ENCODE measurements around the gene TEX261.
A peak's percentile ranks its signal among the peaks of the same experiment; 100 is the strongest.
"Not testable (repeated sequence)": the region's sequence is repeated elsewhere in the genome, so short reads cannot be mapped to it uniquely, and the experiment has no call there.

Gene TEX261

DNA sequence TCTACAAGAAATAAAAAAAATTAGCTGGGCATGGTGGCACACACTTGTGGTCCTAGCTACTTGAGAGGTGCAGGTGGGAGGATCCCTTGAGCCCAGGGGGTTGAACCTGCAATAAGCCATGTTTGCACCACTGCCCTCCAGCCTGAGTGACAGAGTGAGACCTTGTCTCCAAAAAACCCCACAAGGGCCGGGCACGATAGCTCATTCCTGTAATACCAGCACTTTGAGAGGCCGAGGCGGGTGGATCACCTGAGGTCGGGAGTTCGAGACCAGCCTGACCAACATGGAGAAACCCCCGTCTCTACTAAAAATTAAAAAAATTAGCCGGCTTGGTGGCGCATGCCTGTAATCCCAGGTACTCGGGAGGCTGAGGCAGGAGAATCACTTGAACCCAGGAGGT is 5.3 kb upstream of the TEX261 start:
- DNase-seq: not testable (repeated sequence)

DNA sequence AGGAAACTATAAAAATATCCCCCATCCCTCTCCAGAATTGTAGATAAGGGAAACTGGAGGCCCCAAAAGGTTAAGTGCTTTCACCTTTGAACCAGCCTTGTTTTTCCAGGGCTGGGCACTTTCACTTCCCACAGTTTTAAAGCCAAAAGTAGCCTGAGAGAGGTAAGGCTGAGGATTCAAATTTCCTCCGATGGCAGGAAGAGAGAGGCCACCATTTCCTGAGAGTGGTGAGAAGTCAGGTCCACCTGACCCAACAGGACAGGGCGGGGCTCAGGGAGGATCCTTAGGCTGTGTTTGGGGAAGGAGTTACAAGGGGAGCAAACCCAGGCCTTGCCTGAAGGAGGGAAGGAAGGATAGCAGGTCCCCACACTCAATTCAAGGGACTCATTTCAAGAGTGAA is 4.7 kb upstream of the TEX261 start:
- DNase-seq: no peak

DNA sequence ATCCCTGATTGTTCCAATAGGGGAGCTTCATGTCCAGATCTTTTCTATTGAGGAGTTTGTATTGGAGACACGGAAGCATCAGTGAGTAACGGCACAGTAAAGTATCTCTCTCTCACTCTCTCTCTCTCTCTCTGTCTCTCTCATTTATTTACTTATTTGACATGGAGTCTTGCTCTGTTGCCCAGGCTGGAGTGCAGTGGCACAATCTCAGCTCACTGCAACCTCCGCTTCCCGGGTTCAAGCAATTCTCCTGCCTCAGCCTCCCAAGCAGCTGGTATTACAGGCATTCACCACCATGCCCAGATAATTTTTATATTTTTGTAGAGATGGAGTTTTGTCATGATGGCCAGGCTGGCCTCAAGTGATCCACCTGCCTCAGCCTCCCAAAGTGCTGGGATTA is 4.2 kb upstream of the TEX261 start:
- not testable (repeated sequence) for DNase-seq

DNA sequence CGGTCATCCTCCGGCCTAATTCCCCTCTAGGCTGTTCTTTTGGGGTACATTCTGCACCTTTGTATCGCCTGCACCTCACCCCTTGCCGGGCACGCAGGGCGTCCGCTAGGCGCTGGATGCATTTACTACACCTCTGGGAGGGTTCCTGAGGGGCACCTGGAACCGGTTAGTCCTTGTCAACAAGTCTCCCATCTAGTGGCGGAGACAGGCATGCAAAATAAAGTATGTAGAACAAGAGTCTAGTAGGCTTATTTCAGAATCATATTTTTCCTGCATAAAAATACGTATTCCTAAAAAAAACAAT is 705 bp upstream of the TEX261 start:
- DNase-seq: peak; percentile 79

DNA sequence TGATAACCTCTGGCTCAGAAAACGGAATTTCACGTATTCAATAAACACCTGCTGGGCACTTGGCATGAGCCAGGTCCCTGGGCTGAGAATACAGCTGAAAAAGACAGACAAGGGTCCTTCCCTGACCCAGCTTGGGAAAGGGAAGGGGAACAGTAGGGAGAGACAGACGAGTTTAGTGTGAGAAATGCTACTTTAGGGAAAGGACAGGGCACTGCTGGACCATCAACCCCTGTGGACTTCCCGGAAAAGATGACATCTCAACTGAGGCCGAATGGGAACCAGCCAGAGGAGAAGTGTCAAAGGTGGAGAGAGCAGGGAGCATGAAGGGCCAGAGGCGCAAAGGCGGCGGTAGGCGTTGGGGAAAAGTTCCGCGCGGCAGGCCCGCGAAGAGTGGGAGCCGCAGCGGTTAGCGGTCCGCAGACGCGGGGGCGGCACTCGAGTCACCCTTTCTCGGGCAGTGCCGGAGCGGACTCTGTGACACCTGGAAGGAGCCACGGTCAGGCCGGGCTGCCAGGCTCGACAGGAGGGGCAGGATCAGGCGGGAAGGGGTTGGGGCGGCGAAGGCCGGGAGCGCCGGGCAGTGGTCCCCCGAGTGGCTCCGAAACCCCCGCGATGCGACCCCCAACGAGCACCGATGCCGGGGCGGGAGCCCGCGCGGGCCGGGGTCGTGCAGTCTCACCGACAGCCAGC is 519 bp downstream of the TEX261 start:
- no peak for DNase-seq

DNA sequence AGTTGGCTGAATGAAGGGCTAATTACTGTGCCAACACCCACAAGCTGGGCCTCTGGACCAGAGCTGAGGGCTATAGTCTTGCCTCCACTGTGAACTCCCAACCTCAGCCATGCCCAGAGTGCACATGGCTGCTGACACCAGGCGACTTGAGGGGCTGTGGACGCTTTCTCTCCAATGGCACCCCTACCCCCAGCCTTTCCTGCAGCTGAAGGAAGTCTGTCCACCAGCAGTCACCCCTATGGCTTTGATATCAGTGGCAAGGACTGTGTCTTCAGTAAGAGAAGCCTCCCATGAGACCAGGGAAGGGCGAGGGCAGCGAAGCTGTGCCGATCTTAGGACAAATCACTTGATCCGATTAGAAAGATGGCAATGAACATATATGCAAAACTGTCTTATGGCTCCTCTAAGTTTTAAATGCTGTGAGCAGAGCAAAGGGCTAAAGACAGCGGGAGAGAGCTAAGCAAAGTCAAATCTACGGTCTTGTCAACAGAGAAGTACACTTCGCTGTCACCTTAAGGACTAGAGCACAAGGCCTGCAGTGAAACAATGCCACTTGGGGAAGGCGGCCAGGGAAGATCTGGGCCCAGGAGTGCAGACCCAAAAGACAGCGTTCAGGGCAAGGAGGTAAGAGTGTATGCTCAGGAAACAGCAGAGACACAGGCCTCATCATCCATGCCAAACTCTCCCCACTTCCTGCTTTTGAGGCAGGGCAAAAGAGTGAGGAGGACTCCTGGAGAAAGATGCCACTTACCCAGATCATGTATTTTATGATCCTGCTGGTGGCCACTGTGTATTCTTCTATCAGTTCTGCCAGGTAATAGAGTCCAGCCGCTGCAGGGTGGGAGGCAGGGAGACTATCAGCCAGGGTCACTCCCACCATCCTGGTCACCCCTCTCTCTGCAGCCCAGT is 1.5 kb downstream of the TEX261 start:
- no peak for DNase-seq

DNA sequence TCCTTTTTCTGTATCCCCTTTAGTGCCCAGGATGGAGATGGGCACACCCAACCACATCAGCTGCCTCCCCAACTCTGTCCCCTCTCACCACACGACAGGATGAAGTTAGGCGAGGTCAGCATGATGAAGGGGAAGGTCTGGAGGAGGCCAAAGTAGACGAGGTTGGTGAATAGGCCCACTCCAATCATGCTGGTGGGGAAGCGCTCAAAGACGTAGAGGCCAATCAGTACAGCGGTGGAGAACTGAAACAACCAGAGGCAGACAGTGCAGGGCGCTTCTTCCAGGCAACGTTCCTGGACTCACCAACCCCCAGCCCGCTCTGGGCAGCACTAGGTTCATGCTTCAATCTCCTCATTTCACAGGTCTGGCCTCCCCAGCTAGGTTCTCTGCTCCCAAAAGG is 2.9 kb downstream of the TEX261 start:
- no peak for DNase-seq

DNA sequence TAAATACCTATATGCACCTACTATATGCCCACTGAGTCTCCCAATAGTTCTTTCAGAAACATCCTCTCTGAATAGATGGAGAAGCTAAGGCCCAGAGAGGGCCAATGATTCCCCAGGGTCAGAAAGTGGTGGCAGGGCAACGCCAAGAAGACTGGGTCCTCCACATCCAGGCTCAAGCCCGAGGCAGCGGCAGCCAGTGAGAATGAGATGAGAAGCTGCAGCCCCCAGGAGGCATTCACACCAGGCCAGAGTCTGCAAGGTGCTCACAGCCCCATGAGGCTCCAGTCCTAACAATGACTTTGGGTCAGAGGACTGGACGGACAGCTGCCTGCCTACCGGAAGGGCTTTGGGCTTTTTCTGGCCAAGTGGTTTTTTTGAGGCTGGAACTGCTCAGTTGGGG is 3.5 kb downstream of the TEX261 start:
- no peak for DNase-seq

DNA sequence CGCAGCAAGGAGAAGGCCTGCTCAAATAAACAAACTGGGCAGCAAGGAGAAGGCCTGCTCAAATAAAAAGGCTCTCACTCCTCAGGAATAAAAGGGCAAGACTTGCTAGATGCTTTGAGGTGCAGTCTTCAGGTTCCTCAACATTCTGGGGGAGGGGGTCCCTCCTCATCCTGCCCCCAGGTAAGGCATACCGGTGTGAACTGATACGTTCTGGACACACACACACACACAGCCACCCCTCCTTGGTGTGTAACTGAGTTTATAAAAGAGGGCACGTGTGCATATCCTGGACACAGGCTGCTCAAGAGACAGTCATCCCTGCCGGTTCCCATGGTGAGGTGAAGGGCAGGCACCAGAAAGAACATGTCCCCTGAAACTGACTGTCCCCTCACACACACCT is 4.5 kb downstream of the TEX261 start:
- no peak for DNase-seq

DNA sequence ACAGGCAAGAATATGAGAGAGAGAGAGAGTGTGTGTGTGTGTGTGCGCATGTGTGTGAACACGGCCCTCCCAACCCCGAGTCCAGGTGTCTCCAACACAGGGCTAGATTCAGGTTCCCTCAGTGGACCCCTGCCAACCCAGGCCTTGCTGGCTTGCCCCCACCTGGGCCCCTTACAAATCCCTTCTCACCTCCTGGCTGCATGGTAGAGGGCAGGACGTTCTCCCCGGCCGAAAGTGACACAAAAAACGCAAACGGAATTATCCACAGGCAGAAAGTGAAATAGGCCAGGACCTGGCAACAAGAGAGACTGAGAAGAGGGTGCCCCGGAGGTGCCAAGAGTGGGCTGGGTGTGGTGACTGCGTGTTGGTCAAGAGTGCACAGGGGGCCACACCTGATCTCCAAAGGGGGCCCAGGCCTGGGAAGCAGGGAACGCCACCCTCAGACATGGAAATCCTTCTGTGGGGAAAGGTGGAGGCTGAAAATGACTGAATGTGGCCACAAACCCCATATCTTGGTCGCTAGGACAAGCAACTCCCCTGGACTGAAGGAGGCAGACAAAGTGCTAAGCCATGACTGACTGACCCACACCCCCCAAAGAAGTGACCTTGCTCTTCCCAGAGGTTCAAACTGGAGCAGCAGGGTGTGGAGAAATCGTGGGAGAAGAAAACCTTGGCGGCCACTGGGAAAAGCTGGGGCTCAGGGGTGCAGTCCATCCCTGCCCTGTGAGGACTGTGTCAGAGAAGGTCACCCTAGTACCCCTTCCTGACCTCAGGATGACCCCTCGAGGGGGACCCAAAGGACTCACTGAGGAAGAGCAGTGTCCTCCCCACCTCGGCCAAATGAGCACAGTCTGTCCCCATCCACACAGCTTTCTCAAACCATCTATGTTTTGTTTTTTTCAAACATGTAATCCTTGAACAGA is 5.7 kb downstream of the TEX261 start:
- no peak for DNase-seq

DNA sequence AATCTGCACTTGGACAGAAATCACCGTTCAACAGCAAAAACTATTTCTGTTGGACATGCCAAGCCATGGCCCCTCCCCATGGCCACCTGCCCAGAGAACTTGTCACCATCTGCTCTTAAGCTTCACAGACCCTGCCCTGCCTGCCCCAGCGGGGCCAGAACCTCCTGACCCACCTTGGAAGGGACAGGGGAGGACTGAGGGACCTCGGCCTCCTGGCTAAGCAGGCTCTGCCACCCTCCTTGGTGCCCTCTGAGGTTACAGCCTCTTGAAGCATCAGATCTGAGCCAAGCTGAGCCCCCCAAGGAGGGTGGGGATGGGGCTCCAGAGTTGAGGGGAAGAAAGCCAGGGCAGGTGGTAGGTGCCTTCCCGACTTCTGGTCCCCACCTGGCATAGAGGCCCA is 6.5 kb downstream of the TEX261 start:
- DNase-seq: no peak

DNA sequence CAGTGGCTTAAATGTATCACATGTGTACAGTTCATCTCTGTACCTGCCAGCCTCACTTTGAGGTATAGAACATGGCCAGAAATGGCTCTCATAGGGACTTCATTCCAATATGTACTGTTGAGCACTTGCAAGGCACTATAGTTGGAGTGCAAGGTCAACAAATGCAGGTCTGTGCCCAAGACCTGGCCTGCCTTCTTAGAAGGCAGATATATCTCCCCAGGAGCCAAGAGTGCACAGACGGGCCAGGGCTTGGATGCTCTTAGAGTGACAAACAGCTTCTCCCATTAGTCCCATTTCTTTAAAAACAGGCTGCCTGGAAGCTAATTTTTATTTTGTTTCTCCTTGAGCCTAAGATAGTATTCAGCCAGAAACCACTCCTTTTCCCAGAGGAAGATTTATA is 7.3 kb downstream of the TEX261 start:
- DNase-seq: no peak

DNA sequence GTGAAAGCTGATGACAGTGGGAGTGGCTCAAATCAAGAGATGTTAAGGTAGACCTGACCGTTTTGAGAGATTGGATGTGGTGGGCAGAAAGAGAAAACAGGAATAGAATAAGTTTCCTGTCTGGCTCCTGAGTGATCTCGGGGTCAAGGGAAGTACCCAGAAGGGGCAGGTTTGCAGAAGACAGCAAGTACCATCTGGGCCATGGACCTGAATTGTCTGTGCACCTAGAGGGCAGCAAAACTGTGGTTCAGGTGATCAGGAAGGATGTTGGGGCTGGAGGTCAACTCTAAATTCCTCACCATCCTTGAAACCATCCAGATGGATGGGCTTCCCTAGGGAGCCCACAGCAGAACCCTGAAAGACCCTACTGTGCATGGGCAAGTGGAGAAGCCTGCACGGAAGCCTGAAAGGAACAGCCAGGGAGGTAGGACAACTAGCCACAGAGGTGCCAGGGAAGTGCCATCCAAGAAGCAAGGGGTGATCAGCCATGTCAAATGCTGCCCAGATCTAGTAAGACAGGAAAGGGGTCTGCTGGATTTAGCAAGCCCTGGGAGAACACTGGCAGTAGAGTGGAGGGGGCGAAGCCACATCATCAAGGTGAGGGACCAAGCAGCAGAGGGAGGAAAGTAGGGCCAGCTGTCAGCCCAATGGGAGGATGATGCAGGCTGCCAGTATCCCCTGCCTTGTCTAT is 8.0 kb downstream of the TEX261 start:
- DNase-seq: no peak

DNA sequence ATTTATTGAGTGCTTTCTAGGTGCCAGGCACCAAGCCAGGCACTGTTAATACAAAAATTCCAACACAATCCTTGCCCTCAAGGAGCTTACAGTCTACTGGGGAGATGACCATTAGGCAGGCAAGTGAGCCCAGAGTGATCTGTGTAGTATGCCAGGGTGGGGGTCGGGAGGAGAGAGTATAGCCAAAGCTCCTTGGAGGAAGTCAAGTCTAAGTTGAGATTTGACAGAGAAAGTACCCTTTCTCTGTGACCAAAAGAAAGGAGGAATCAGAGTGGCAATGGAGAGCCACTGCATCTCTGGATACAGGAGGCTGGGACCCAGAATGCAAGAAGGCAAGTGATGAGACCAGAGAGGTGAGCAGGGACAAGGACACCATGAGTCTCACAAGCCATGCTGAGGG is 8.7 kb downstream of the TEX261 start:
- DNase-seq: no peak

DNA sequence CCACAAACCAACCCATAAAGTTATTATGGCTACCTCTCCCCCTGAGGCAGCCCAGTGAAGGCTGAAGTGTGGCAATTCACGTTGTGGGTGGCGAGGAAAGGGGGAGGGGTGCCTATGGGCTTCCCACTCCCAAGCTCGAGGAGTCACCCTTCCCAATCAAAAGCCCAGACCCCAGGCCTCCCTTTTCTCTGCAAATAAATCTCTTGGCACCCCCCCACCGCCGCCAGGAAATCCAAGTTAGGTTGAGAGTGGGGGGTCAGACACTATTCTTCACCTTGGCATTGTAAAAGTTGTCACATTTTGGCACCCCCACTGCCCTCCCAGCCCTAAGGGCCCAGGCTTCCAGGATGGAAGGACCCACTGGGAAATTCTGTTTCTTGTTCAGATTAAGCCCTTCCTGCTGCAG is 9.4 kb downstream of the TEX261 start:
- no peak for DNase-seq

DNA sequence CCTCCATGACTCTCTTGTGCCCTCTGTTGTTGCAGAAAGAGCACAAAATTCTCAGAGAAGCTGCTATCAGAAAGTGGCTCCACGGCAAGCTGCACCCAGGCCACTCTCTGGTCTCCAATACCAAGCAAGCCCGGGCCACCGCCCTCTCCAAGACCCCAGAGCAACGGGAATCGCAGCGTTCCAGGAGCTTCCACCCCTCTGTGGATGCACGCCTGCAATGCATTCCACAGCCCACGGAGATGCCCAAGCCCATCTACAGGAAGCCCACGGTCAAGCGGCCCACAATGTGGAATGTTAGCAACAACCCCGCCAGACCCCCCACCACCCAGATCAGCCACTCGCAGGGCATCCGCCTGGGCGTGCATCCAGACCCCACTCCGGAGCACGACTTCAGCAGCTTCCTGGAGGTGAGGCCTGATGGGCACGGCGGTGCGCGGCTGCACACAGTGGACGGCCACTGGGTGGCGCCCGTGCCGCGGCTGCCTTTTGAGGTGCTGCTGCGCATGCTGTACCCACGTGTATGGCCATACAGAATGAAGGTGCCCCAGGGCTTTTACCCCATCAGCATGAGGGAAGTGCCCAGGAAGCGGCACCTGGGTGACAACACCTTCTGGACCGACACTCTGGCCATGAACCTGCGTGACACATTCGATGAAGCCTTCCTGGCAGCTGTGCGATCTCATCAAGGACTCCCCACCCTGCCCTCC is 9.9 kb downstream of the TEX261 start:
- no peak for DNase-seq

DNA sequence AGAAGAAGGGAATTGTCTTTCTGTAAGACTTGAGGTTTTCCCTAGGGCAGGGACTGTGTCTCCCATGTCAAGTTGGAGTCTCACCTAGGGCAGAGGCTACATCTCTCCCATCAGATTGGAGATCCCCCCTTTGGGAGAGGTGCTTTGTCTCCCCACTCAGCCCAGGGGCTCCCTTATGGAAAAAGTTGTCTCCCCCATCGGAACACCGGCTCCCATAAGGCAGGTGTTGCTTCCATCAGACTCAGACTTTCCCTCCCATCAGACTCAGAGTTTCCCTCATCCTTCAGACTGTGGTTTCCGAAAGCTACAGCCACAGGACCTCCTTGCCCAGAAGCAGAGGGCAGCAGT is 10.5 kb downstream of the TEX261 start:
- DNase-seq: no peak

DNA sequence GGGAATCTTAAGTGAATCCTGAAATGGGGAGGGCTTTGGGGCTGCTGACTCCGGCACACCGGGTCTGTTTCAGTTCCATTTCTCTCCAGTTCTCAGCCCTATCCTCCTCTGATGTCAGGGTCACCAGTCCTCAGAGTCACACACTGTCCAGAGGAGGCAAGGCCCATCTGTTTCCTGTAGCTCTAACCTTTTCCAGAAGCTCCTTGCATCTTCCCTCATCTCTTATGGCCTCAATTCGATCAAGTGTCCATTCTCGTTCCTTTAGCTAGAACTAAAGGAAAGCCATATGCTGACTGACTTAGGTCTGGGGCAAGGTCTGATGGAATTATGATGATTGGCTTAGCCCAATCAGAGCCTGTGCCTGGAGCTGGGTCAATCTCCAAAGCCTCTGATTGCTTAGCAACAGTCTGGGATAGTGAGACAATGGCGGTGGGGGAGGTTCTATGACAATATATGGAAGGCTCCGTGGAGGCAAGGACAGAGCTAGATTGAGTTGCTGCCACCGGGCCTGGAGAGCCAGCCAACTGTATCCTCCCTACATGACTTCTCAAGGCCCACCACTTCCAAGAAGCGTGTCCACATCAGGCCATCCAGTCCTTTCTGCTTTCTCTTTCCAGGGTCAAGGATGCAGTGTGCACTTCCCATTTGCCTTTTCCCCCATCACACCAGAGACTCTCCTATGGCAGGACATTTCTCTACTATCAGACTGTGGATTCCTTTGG is 11.0 kb downstream of the TEX261 start:
- DNase-seq: no peak

DNA sequence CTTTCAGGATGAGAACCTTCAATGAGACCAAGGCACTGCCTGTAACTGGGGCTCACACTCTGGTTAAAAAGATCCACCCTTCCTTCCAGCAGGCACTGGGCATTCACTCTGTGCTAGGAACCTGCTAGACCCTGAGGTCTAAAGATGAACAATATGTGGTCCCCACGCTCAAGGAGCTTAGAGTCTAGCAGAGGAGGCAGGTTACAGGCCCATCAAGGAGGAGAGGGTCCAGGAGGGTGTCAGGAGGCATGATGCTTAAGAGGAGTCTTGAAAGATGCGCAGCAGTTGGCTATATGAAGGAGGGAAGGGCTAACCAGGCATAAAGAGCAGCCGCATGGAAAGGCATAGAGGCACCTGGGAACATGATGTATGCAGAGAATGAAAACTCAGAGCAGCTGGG is 11.7 kb downstream of the TEX261 start:
- DNase-seq: no peak

DNA sequence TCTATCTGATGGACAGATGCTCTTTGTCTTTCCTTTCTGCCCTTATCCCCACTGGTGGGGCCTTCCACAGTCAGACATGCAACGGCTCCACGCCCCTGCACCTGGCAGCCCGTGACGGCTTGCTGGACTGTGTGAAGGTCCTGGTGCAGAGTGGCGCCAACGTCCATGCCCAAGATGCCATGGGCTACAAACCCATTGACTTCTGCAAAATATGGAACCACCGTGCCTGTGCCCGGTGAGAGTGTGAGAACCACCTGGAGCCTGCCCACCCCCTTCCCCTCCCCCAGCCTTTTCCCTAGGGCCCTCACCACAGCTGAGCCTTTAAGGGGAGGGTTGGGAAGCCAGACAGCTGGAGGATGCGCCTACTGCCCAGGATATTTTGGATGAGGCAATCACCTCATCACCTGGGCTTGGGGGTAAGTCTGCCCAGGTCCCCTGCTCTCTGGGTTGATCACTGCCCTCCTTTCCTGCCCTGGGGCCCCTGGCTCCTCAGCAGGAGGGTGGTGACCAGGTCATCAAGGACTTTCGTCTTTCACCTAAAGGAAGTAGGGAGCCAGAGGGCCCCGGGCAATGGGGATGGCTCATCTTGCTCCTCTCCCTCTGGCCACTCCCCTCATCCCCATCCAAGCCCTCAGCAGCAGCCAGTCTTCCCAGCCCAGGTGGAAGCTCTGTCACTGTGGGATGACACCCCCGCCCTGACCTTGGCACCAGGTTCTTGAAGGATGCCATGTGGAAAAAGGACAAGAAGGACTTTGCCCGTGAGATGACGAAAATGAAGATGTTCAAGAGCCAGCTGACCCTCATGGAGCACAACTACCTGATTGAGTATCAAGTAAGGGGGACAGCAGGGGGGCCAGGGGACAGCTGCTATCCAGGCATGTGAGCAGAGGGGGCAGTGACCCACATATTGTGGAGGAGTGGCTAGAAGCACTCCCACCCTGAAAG is 12.5 kb downstream of the TEX261 start:
- no peak for DNase-seq

DNA sequence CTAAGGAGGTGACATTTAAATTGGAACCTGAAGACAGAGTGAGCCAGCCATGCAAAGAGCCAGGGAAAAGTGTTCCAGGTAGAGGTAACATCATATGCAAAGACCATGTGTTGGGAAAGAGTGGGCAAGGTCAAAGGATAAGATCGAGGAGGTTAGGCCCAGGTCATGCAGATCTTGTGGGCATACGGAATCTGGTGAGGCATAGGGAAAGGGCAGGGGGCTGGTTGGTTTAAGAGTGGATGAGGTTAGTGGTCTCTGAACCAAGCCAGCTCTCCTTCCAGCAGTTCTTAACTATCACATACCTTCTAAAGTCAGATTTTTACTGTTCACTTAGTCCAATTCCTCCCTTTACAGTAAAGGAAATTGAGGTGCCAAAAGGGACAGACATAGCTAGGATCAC is 13.3 kb downstream of the TEX261 start:
- no peak for DNase-seq
